NOMO-1 (cell line): Measurements from ENCODE around the gene SLC25A34.

ENCODE experiments used
- DNase-seq, 2 experiments: peaks; one replicate each; lab custom pipeline; 2025; ENCODE audit not compliant: unreplicated experiment in 2 of 2; lab: John Stamatoyannopoulos, UW

Gene SLC25A34

DNA sequence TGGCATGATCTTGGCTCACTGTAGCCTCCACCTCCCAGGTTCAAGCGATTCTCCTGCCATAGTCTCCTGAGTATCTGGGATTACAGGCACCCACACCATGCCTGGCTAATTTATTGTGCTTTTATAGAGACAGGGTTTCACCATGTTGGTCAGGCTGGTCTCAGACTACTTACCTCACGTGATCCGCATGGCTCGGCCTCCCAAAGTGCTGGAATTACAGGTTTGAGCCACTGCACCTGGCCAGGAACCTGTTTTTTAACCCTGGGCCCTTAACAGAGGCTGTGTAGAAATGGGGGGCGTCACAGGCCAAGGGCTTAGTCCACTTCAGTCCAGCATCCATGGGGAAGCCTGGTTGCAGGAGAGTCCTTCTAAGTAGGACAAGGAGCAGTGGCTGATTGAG lies 31.9 kb downstream of the SLC25A34 start:
- no peak for DNase-seq

DNA sequence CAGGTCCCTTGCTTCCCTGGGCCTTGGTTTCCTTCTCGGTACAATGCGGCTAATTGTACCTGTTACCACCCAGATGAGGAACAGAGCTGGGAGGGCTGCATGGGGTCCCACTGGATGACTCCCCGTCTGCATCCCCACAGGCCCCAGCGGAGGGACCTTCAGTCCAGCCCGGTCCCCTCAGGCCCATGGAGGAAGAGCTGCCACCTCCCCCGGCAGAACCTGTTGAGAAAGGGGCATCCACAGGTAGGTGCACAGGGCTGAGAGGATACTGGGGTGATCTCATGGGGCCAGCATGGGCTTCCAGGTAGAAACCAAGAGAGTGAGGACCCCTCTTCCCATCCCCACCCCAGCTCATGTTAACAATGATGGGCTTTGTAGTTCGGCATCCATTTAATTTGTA lies 32.3 kb downstream of the SLC25A34 start:
- DNase-seq: no peak

GRCh38 chr1:15770313-15770962 lies 34.4 kb downstream of the SLC25A34 start:
- no peak for DNase-seq

DNA sequence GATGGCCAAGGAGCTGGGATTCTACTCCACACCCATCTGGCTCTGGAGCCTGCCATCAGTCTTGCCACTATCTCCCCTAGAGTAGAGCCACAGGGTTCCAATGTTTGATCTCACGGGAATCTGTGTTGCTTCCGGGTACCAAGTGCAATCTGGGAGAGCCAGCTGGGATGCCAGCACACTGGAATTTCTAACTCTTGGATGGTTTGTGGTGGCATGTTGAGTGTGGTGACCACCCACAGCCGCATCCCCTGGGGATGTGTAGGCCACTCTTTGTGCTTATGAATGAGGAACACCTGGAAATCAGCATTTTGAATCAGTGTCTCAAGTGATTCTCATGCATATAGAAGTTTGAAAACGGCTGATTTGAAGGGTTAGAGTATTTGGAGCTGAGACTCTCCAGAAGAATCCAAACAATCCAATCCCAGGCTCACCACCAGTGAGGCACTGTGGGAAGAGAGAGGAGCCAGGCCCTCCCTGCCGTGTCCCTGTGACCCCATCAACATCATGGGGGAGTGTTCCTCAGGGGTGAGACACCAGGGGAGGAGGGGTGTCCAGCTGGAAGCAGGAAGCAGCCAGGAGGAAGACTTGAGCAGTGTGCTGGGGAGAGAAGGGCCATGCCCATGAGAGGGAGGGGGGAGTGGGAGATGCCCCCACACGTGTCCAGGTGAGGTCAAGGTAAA lies 35.9 kb downstream of the SLC25A34 start:
- DNase-seq: no peak

GRCh38 chr1:15775706-15776105 lies 39.6 kb downstream of the SLC25A34 start:
- no peak for DNase-seq

DNA sequence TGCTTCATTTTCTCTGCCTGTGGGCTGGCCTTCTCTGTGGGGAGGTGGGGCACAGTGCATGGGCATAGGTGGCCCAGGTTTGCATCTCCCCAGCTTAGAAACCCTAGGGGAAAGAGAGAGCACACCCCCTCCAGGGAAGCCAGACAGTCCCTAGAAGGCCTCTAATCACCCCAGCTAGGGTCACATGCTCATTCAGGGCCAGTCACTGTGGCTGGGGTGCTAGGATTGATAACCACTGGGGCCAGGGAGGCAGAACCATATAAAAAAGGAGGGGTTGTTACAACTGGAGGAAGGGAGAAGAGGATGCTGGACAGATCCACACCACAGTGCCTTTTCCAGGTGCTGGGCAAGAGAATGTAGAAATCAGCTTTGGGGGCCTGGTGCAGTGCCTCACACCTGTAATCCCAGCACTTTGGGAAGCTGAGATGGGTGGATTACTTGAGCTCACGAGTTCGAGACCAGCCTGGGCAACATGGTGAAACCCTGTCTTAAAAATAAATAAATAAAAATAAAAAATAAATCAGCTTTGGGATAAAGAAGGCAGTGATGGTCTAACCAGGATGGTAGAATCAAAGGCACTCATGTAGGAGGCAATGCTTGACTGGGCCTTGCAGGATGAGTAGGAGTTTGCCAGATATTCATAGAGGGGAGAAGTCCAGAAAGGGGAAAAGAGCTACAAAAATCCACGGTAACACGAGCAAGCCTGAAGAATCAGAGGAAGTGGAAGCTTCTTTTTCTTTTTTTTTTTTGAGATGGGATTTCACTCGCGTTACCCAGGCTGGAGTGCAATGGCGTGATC lies 42.0 kb downstream of the SLC25A34 start:
- DNase-seq: no peak

DNA sequence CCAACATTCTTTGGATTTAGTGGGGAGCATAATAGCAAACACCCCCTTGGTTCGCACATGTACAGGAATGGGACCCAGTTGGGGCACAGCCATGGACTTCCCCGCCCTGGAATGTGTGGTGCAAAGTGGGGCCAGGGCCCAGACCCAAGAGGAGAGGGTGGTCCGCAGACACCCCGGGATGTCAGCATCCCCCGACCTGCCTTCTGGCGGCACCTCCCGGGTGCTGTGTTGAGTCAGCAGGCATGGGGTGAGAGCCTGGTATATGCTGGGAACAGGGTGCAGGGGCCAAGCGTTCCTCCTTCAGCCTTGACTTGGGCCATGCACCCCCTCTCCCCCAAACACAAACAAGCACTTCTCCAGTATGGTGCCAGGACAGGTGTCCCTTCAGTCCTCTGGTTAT lies 49.6 kb downstream of the SLC25A34 start:
- no peak for DNase-seq

DNA sequence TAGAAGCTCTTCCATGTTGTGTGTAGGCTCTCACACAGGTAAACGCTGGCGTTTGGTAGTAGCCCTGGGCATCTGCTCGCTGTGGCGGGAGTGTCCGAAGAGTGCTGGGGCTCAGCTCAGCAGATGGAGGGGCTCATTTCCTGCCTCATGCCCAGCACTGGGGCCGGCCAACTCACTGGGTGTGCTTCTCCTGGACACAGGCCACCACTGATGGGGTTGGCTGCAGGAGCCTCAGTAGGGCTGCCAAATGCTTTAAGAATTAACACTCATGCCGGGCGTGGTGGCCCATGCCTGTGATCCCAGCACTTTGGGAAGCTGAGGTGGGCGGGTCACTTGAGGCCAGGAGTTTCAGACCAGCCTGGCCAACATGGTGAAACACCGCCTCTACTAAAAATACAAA lies 50.5 kb downstream of the SLC25A34 start:
- no peak for DNase-seq

- peak in 1 of 2 experiments; percentile 53 for DNase-seq
Observed at GRCh38 chr1:15788624-15789301, 52.7 kb downstream of the SLC25A34 start.
